ENCODE data around the gene ZNF775.

ZNF775 gene

DNA sequence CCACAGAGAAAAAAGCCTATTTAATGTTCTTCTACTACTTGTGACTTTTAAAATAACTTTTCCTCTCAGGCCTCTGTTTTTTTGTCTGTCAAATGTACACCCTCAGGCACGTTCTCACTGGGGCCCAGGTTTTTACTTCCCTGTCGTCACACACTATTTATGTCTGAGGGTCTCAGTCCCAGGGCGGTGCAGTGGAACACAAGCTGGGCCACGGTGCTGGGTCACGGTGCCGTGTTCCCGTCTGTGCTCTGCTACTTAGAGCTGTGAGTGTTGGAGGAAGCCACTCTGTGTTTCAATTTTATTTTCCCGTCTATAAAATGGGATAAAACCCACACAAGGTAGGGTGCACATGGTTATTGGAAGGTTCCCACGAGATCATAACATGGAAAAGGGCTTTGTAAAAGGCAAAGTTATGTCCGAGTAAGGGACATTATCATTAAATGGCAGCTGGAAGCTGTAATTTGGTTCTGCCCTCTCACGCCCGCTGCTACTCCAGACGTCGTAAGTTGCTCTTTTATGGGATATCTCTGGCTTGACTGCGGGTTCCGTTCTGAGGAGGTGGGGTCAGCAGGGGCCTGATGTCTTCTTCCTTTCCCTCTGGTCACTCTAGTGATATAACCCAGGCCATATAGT lies 25.2 kb downstream of the ZNF775 start:
- Histone ChIP-seq H3K79me2 (ENCODE audit: control insufficient read depth, low read length) (no peaks in the 10 kb centered on the region), H3K4me1 (ENCODE audit: control insufficient read depth, low read length) (peaks cover 34% of the 10 kb centered on the region), H3K27ac (ENCODE audit: low read depth, low read length) (peak overlapping the region; percentile 31)

DNA sequence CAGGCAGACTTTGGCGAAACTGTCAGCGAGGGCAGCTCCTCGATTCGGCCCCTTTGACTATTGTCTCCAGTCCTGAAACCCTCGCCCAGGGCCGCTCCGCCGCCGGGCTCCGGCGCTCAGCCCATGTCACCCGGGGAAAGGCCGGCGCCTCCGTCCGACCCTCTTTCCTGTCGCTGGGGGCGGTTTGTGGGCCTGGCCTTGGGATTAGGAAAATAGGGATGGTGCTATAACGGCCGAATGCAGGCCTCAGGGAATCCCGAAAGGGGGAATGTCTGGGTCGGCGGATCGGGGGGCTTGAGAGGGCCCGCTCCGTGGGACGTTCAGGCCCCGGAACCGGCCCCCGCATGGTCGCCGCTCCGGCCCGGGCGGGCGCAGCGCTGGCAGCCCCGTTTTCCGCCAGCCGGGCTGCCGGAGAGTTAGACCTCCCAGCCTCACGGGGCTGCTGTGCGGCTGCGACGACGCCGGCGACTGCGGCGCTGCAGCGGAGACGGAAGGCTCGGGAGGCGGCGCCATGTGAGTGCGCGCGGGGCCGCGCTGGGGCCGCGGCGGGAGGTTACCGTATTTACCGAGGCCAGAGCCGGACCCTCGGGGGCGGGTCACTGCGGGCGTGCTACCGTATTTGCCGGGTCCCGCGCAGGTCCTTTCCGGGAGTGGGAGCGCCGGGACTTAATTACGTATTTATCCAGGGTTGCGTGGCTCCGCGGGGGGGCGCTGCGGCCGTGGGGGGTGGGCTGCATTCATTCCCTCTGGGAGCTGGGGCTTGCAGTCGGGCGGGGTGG lies 25.9 kb downstream of the ZNF775 start:
- H3F3A ChIP-seq (ENCODE audit: control insufficient read depth, insufficient read depth), result peaks cover 9% of the 10 kb centered on the region
- H3K79me2 ChIP-seq (ENCODE audit: control insufficient read depth, low read length), result no peaks in the 10 kb centered on the region
- peaks cover 34% of the 10 kb centered on the region for H3K4me1 ChIP-seq (ENCODE audit: control insufficient read depth, low read length)

More for the DNA sequence above, 25.2 kb downstream of the ZNF775 start:
- H3K9me3 ChIP-seq (ENCODE audit: control insufficient read depth, insufficient read depth, low read length), result no peaks in the 10 kb centered on the region
- no peaks in the 10 kb centered on the region for H3K9me2 ChIP-seq (replicated peaks; ENCODE audit: control insufficient read depth, low read length)
- peak overlapping the region; percentile 75 for H3K4me3 ChIP-seq (ENCODE audit: low read length)
- no peaks in the 10 kb centered on the region for H3K36me3 ChIP-seq (ENCODE audit: control insufficient read depth, low read length)
- no peaks in the 10 kb centered on the region for H3K27me3 ChIP-seq (ENCODE audit: control insufficient read depth, low read length)
- peaks cover 9% of the 10 kb centered on the region for H3F3A ChIP-seq (ENCODE audit: control insufficient read depth, insufficient read depth)
- H3K4me2 ChIP-seq (ENCODE audit: low read length), result peak overlapping the region; percentile 81
- no peaks in the 10 kb centered on the region for H4K20me1 ChIP-seq (ENCODE audit: control insufficient read depth, insufficient read depth, low read depth, low read length)
- TF ChIP-seq, protein P1, sequence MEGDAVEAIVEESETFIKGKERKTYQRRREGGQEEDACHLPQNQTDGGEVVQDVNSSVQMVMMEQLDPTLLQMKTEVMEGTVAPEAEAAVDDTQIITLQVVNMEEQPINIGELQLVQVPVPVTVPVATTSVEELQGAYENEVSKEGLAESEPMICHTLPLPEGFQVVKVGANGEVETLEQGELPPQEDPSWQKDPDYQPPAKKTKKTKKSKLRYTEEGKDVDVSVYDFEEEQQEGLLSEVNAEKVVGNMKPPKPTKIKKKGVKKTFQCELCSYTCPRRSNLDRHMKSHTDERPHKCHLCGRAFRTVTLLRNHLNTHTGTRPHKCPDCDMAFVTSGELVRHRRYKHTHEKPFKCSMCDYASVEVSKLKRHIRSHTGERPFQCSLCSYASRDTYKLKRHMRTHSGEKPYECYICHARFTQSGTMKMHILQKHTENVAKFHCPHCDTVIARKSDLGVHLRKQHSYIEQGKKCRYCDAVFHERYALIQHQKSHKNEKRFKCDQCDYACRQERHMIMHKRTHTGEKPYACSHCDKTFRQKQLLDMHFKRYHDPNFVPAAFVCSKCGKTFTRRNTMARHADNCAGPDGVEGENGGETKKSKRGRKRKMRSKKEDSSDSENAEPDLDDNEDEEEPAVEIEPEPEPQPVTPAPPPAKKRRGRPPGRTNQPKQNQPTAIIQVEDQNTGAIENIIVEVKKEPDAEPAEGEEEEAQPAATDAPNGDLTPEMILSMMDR (IDR thresholded peaks at IDR 0.05; ENCODE audit: low read depth, low read length, poor library complexity, severe bottlenecking), result no peak
- TF ChIP-seq EZH2phosphoT487 (IDR thresholded peaks at IDR 0.05; ENCODE audit: borderline replicate concordance, low read length), result no peak

DNA sequence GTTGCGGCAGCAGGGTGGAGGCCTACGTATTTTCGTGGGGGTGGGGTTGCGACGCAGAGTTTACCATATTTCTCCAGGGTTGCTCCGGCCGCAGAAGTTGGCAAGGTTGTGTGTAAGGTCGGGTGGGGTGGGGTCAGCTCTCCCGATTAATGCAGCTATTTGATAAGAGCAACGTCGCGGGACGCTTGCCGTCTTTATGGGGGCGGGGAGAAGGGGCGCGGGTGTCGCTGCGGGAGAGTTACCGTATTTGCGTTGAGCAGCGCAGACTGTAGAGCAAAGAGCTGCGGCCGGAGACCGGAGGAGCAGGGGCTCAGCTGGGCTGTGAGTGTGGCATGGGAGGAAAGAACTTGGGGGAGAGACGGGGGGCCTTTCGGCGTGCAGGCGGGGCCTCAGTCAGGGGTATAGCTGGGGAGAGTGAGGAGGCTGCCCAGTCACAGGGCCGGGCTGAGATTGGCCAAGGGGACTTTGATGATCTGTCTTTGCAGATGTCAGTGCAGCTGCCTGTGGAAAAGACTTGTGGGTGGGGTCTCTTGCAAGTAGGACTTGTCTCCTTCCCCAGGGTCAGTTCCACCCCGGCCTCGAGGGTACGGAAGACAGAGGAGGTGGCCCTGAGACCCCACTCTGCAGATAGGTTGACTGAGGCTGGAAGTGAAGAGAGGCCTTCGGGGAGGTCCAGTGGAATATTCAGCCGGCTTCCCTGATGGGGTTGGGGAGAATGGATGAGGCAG lies 26.6 kb downstream of the ZNF775 start:
- peak overlapping the region; percentile 81 for H3K4me2 ChIP-seq (ENCODE audit: low read length)
- peaks cover 9% of the 10 kb centered on the region for H3F3A ChIP-seq (ENCODE audit: control insufficient read depth, insufficient read depth)
- H3K9me2 ChIP-seq (replicated peaks; ENCODE audit: control insufficient read depth, low read length), result no peaks in the 10 kb centered on the region
- no peaks in the 10 kb centered on the region for H4K20me1 ChIP-seq (ENCODE audit: control insufficient read depth, insufficient read depth, low read depth, low read length)
- no peaks in the 10 kb centered on the region for H3K79me2 ChIP-seq (ENCODE audit: control insufficient read depth, low read length)
- H3K9me3 ChIP-seq (ENCODE audit: control insufficient read depth, insufficient read depth, low read length), result no peaks in the 10 kb centered on the region
- H3K36me3 ChIP-seq (ENCODE audit: control insufficient read depth, low read length), result no peaks in the 10 kb centered on the region
- peak overlapping the region; percentile 75 for H3K4me3 ChIP-seq (ENCODE audit: low read length)
- H3K27ac ChIP-seq (ENCODE audit: low read depth, low read length), result no peak overlapping the region
- no peak for TF ChIP-seq EZH2phosphoT487 (IDR thresholded peaks at IDR 0.05; ENCODE audit: borderline replicate concordance, low read length)
- TF ChIP-seq, protein P1 (IDR thresholded peaks at IDR 0.05; ENCODE audit: low read depth, low read length, poor library complexity, severe bottlenecking), result peak; percentile 2
- peaks cover 34% of the 10 kb centered on the region for H3K4me1 ChIP-seq (ENCODE audit: control insufficient read depth, low read length)
- H3K27me3 ChIP-seq (ENCODE audit: control insufficient read depth, low read length), result no peaks in the 10 kb centered on the region

More for the DNA sequence above, 25.9 kb downstream of the ZNF775 start:
- Histone ChIP-seq H3K4me2 (ENCODE audit: low read length) (peak overlapping the region; percentile 81), H3K9me3 (ENCODE audit: control insufficient read depth, insufficient read depth, low read length) (no peaks in the 10 kb centered on the region), H3K9me2 (replicated peaks; ENCODE audit: control insufficient read depth, low read length) (no peaks in the 10 kb centered on the region), H3K4me3 (ENCODE audit: low read length) (peak overlapping the region; percentile 75), H3K27me3 (ENCODE audit: control insufficient read depth, low read length) (no peaks in the 10 kb centered on the region), H3K36me3 (ENCODE audit: control insufficient read depth, low read length) (no peaks in the 10 kb centered on the region), H4K20me1 (ENCODE audit: control insufficient read depth, insufficient read depth, low read depth, low read length) (no peaks in the 10 kb centered on the region), H3K27ac (ENCODE audit: low read depth, low read length) (peak overlapping the region; percentile 31)
- TF ChIP-seq EZH2phosphoT487 (IDR thresholded peaks at IDR 0.05; ENCODE audit: borderline replicate concordance, low read length), result no peak
- TF ChIP-seq, protein P1 (IDR thresholded peaks at IDR 0.05; ENCODE audit: low read depth, low read length, poor library complexity, severe bottlenecking), result peak; percentile 67

Measured in DOHH2 (cell line).